ENCODE measurements around the gene TGFB2. TPM values are rescaled to one million over a fixed set of nuclear protein-coding genes. Genes with fewer than 3 reads are reported as not detected.

Gene TGFB2
- total RNA-seq, 1 donor: 36.3 TPM

DNA sequence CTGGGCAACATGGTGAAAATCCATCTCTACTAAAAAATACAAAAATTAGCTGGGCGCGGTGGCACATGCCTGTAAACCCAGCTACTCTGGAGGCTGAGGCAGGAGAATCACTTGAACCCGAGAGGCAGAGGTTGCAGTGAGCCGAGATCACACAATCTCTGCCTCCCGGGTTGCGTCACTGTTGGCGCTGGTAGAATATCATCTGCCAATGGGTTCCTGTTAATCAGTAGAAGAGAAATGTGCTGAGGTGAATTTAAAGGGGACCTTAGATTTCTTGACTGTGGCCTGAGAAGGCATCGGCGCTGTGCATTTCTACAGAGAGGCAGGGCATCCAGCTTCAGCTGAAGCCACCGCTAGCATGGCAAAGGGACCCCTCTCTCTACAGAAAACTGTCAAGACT lies 68.0 kb downstream of the TGFB2 start:
- DNase-seq (ENCODE audit: low read depth): no peak
- H3K4me3 ChIP-seq (ENCODE audit: low read depth, low read length): no peak overlapping the region

DNA sequence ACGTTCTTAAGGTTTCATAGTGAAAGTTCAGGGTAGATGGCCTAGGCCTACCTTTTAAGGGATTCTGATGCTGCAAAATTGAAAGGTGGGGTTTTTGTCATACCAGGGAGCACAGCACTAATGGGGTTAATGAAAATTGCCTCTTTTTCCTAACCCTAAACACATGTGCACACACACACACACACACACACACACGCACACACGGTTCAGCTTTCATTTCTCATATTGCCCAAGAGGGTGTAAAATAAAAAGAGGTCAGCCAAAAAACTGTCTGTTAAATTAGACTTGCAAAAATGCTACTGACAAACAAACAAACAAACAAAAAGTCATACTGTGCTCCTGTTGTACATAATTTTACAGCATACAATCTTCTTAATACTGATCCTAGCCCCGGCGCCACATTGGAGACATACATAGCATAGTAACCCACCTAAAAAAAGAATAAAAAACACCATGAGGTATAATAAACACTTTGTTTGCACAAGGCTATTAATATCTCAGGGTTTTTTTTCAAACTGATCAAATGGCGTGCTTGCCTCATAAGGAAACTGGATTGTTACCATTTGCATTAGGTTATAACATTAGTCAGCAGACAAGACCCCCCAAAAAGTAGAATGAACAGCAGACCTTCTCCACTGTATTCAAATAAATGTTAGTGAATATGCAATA lies 69.1 kb downstream of the TGFB2 start:
- no peak overlapping the region for H3K4me3 ChIP-seq (ENCODE audit: low read depth, low read length)
- DNase-seq (ENCODE audit: low read depth): no peak
- no peak for TF ChIP-seq CTCF (IDR thresholded peaks at IDR 0.05; ENCODE audit: insufficient read depth, low read depth, low read length)

More for the DNA sequence above, 68.0 kb downstream of the TGFB2 start:
- TF ChIP-seq CTCF (IDR thresholded peaks at IDR 0.05; ENCODE audit: insufficient read depth, low read depth, low read length): no peak

DNA sequence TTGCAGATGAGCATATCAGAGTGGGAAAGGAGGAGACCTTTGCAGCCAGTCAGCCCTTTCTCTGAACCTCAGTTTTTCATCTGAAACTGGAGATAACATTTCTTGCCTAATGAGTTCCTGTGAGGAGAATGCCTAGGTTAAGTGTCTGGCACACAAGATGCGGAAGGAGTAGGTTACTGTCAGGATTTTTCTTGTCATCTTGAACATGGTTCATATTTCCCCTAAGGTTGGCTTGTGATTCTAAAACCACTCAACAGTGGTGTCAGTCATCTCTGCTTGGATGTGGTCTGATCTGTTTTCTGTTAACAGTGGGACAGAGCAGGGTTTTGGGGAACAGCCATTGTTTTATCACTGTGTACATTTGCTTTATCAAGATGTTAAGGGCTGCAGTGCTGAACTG lies 70.6 kb downstream of the TGFB2 start:
- no peak overlapping the region for H3K4me3 ChIP-seq (ENCODE audit: low read depth, low read length)
- DNase-seq (ENCODE audit: low read depth): no peak

DNA sequence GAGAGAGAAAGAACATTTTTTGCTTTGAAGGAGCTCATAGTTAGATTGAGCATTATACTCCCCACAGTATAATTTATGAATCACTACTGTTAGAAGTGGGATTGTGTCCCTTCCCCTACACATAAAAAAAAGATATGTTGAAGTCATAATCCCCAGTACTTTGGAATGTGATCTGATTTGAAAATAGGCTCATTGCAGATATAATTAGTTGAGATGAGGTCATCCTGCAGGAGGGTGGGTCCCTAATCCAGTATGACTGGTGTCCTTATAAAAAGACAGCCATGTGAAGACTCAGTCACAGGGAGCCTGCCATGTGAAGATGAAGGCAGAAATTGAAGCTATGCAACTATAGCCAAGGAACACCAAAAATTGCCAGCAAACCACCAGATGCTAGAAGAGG lies 76.4 kb downstream of the TGFB2 start:
- DNase-seq (ENCODE audit: low read depth): no peak
- TF ChIP-seq CTCF (IDR thresholded peaks at IDR 0.05; ENCODE audit: insufficient read depth, low read depth, low read length): no peak
- no peak overlapping the region for H3K4me3 ChIP-seq (ENCODE audit: low read depth, low read length)

More for the DNA sequence above, 70.6 kb downstream of the TGFB2 start:
- no peak for TF ChIP-seq CTCF (IDR thresholded peaks at IDR 0.05; ENCODE audit: insufficient read depth, low read depth, low read length)

DNA sequence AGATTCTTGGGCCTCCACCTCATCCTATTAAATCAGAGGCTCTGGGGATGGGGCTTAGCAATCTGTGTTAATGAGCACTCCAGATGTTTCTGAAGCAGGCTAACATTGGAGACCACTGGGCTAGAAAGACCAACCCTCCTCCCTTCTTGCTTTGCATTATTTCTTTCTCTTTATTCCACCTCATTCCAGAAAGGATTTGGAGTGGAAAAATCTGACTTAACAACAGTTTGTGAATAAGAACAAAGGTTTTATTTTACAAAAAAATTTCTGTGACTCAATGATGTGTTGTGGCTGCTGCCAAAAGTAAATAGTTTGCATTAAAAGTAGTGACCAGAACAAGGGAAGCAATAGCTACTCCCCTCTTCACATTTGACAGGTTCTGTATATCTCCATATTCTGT lies 79.4 kb downstream of the TGFB2 start:
- TF ChIP-seq CTCF (IDR thresholded peaks at IDR 0.05; ENCODE audit: insufficient read depth, low read depth, low read length): no peak
- no peak overlapping the region for H3K4me3 ChIP-seq (ENCODE audit: low read depth, low read length)
- no peak for DNase-seq (ENCODE audit: low read depth)

DNA sequence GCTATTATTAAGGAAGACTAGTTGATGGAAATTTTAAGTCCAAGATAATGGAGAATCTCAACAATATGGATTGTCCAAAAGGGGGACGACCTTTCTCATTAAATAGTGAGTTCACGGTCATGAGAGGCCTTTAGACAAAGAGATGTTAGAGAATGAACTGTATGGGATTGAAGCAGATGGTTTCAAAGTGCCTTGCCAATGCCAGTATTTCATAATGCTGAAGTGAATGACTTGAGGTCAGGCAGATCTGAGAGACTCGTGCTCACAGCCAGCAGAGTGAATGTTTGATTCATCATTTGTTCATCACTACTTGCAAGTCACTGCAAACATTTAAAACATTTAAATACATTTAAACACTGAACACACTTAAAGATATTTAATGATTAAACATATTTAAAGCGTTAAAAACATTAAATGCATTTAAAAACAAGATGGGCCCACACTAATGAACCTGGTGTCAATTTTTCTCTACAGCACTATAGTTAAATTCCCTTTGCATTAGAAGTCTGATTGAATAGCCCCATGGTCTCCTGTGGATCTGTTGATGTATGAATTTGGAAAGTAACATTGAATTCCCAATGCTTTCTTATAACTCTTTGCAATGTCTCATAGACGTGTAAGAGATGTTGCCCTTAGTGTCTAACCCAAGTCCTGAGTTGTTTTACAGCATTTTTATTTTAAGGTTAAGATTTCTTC lies 80.7 kb downstream of the TGFB2 start:
- no peak overlapping the region for H3K4me3 ChIP-seq (ENCODE audit: low read depth, low read length)
- no peak for TF ChIP-seq CTCF (IDR thresholded peaks at IDR 0.05; ENCODE audit: insufficient read depth, low read depth, low read length)
- DNase-seq (ENCODE audit: low read depth): peak; percentile 36

All from fibroblast of villous mesenchyme (primary cell).